Hippocampal formation (tissue), 2 donors: Measurements from ENCODE around the gene CROCC2.

Experiments
- DNase-seq, 2 donors: peaks; one replicate each; lab custom pipeline; 2025; lab: John Stamatoyannopoulos, UW

The CROCC2 gene

DNA sequence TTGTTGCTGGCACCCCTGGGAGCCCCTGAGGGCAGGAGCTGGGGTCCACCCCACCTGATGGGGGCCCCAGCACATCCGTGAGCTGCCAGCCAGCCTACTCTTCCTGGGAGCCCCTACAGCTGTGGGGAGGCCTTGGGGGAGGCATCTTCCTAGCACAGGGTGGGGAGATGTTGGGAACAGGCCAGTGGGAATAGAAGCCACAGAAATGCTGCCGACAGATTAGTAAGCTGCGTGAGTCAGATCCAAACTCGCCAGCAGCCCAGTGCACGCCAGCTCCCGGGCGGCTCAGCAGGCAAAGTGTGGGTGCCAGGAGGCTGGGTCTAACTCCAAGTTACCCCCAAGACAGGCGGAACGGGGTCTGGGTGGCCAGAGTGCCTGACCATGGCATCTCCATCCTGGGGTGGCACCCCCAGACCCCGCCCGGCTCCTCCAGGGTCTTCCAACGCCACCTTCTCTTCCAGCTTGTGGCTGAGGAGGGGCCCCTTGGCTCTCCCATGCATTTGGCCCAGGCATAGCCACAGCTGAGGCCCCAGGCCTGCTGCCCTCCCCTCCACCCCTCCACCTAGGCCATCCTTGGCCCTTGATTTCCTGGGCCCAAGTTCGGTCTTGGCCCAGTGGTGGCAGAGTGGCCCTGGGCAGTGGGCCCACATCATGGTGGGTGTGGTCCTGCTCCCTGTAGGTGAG lies 15.3 kb downstream of the CROCC2 start:
- no peak for DNase-seq

DNA sequence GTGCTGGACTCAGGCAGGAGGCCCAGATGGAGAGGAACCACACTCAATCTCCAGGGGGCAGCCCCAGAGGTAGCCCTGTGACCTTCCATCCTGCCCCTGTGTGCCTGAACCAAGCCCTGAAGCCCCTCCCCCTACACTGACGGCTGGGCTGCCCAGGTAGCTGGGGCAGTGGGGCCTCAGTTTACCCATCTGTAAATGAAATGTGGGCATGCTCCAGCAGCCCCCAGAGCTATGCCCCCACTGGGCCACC lies 15.8 kb downstream of the CROCC2 start:
- DNase-seq: no peak

DNA sequence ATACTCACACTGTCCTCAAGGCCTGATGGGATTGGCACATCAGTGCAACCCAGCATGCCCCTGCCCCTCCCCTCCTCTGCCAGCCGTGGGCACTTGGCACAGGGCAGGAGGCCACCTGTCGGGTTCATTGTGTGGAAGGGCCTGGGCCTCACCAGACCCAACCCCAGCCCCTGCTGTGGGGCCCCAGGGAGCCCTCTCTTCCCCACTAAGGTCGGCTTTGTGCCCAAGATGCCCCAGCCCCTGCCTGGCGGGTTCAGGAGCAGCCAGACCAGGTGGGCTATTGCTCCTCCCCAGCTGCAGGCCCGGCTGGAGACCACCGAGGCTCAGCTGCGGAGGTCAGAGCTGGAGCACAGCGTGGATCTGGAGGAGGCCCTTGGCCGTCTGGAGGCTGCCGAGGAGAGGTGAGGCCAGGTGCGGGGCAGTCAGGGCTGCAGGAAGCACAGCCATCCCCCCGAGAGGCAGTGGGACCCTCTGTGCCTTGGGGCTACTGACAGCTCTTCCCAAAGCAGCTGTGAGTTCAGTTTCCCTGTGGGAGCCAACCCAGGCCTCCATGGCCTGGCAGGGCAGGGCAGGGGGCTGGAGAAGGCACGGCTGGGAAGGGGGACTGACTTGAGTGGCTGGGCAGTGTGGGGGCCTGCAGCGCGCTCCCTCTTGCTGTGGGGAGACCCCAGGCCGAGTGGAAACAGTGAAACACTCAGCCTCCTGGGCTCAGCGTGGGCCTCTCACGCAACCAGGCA lies 16.3 kb downstream of the CROCC2 start:
- DNase-seq: no peak

DNA sequence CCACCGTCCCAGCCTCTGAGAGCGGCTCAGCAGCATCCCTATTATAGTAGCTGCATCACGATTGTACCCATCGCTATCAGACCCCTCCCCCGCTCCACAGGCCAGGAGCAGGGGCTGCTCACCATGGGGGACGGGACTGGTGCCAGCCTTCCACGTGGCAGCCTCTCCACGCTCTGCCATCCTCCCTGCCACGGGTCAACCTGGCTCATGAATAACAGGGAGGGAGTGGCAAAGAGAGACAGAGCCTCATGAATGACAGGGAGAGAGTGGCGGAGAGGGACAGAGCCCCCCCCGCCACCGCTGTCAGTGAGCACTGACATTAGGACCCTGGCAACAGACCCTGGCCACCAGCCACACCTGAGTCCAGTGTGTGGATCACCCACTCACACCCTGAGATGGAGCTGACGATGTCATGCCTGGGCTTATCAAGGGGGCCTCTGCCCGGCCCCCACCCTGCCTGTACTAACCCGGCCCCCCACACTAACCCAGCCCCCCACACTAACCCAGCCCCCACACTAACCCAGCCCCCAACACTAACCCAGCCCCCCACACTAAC lies 16.9 kb downstream of the CROCC2 start:
- DNase-seq: no peak

DNA sequence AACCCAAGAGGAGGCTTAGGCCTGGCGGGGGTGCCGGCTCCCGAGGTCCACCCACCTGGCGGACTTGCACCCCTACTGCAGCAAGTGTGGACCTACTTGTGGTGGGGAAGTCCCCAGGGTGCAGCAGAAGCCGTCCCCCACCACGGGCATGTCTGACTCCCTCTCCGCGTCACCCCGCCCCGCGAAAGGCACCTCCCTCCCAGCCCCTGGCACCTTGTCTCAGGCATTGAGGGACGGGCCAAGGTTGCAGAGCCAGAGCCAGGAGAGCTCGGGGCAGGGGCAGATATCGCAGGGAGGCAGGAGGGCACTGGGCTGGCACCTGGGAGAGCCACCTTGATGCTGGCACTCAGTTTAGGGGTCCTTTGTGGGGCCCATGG lies 19.0 kb downstream of the CROCC2 start:
- no peak for DNase-seq

DNA sequence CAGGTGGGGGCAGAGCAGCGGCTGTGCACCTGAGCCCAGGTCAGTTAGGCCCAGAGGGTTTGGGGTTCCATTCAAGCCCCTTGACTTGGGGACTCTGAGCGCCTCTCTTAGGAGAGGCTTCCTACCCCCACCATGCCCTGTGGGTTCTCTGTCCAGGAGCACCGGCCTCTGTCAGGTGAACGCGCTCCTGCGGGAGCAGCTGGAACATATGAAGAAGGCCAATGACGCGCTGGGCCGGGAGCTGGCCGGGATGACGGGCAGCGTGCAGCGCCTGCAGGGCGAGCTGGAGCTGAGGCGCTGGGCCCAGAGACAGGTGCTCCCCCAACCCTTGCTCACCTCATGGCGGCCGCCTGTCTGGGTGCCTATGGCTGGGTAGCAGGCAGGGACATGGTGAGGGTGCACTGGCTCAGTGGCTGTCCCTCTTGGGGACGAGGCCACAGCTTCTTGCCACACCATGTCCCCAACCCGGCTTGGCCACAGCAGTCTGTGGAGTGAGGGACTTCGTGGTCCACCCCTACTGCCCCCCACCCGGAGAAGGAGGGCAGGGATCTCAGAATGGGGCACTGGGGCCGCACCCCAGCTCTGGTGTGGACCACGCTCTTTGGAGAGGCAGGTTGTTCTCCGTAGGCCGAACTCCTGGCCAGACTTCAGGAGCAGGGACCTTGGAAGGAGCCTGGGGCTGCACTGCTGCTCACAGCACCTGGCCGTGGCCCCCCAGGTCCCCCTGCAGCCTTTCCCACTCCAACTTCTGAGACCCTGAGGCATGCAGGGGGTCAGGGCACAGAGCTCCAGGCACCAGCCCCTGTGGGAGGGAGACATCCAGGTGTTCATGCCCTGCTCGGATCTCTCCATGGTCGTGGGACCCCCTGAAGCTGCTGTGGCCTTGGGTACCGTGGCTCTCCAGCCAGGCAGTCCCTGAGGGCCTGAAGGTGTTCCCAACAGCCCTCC lies 19.7 kb downstream of the CROCC2 start:
- no peak for DNase-seq

DNA sequence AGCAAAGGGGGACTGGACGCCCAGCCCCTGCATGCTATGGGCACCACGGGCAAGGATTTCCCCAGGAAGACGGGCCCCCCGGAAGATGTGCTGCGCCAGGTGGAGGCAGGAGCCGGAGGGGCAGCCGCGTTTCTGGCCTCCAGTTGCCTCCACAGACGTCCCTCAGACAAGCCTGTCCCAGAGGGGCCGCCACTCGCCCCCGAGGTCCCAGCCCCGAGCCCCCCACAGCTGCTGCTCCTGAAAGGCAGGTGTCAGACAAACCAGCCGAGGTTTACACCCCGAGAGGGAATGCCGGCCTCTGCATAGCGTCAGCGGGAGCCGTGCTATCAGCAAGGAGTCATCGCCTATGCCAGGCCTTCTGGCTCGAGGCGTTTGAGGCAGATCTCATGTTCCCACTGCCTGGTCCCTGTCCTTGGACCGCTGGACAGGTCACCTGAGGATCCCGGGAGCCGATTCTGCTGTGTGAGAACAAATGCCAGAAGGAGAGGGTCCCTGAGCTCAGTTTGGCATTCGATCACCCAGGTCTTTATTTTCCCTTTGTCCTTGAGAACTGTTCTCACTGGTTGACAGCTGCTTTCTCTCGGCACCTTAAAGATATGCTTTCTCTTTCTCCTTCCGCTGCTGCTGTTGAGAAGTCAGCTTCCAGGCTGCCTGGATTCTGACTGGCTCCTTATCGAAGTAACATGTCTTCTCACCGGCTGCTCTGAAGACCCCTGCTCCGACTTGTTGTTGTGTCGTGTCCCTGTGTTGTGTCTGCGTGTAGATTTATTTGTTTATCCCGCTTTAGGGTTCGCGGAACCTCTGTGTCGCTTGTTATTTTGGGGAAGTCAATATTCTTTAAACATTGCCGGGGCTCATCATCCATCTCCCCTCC lies 20.6 kb downstream of the CROCC2 start:
- no peak for DNase-seq

DNA sequence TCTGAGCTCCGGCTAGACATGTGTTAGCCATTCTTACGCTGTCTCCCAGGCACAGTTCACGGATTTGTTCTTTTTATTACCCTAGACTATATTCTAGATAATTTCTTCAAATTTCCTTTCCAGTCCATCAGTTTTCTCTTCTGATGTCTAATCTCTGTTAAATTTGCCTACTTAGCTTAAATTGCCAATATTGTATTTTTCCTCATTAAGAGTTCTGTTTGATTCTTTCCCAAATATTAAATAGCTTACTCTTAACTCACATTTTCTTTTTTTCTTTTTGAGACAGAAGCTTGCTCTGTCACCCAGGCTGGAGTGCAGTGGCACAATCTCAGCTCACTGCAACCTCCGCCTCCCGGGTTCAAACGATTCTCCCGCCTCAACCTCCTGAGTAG lies 21.2 kb downstream of the CROCC2 start:
- DNase-seq: no peak

DNA sequence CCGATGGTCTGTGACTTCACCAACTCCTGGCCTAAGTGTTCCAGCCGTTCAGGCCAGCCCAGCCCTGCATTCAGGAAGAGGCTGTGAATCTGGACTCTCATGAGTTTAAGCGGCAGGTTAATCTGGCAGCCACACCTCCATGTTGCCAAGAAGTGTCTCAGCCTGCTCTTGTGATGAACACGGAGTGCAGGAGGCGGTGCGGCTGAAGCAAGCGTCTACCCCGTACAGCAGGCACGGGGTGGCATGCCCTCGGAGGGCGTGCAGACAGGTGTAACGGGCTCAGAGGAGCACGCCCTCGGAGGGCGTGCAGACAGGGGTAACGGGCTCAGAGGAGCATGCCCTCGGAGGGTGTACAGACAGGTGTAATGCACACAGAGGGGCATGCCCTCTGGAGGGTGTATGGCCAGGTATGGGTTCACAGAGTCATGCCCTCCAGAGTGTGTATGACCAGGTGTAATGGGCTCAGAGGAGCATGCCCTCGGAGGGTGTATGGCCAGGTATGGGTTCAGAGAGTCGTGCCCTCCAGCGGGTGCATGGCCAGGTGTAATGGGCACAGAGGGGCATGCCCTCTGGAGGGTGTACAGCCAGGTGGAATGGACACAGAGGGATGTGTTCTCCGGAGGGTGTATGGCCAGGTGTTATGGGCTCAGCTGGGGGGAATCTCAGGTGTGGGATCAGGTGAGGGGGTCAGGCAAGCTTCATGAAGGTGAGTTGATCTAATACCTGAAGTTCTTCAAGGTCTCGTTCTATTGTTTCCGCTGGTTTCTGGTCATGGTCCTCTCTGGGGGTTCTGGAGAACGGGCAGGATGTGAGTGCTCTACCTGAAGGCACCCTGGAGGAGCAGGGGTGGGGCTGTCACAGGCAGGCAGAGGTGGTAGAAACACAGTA lies 22.6 kb downstream of the CROCC2 start:
- no peak for DNase-seq

DNA sequence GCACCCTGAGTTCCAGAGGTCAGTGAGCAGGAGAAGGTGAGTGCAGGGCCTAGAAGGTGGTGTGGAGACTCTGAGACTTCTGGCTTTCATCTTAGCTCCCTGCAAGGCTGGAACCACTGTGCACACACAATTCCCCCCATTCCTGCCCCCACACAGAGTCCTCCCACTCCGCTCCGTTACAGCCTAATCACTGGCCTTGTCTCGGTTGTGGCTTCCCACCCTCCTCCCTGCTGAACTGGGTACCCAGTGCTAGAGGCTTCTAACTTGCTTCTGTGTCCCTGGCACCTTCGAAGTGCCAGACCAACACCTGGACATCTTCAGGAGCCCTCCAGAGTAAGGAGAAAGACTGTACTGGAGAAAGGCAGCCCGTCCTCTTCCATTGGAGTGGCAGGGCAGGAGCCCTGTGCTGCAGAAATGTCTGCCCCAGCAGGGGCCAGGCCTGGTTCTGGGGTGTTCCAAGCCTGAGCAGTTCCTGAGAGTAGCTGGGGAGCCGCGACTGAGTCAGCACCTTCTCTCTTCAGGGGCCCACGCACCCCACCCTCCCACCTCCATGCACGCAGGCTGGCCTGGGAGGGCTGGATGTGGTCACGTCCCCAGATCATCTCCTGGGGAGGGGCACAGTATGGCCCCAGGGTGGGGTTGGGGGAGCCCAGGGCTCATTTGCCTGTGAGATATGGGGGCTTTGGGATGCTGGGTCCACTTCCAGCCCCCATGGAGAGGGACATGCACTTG lies 23.4 kb downstream of the CROCC2 start:
- no peak for DNase-seq

DNA sequence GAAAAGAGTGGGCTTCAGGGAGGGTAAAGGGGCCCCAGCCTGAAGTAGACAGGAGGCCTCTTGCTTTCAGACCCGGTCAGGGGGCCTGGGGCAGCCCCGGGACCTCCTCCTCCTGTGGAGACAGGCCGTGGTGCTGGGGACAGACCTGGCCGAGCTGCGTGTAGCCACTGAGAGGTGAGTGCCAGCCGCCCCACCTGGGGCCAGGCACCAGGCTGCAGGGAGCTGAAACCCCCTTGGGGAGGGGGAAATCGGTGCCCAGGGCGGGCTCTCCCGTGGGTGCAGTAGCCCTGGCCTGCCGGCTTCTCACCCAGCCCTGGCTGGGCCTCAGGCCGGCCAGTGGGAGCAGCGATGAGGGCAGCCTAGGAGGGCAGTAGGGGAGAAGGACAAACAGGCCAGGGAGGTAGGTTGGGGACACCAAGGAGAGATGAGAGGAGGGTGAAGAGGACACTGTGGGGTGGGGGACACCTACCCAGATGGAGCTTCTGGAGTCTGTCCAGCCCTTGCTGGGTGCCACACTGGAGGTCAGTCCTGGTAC lies 24.0 kb downstream of the CROCC2 start:
- DNase-seq: no peak

DNA sequence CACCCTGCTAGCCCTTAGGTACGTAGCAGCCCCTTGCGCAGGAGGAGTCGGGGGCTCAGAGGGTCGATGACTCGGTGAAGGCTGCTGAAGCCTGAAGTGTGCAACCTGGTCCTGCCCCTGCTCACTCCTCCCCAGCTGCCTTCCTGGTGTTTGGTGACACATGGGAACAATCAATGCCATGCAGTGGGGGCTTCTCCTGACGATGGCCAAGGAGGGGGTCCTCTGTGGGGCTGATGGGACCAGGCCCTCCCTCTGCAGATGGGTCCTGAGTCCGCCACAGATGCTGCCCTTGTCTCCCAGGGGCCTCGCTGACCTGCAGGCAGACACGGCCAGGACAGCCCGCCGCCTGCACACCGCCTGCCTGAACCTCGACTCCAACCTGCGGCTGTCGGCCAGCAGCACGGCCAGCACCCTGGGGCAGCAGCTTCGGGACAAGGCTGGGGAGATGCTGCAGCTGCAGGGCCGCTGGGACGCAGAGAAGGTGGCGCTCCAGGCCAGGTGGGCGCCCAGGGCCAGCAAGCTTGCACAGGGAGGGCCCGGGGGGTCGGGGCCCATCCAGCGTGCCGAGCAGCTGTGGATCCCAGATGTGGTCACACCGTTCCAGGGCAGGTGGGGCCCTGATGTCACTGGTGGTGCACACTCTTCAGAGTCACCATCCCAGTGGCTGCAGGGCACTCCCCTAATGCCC lies 24.6 kb downstream of the CROCC2 start:
- DNase-seq: no peak

DNA sequence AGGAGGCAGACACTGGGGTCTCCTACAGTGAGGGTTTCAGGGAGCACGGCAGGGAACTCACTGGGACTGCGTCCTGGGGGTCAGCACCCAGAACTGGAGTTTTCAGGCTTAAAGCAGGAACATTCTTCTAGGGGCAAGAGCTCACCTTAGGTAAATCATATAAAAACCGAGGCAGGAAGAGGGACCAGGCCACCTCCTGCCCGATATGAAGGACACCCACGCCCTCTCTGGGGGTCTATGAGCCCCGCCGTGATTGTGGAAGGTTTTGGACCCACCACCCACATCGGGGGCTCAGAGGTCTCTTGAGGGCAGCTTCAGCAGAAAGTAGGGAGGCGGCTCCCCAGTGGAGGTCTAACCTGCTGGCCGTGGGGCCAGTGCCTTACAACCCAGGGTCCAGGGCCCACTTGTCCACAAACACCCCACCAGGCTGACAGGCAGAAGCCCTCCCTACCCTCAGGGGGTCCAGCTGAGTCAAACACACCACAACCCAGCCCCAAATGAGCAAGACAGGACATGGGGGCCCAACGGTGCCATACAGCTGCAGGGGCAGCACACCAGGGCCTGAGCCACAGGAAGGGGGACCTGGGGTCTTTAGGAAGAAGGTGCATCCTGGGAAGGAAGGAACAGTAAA lies 25.3 kb downstream of the CROCC2 start:
- DNase-seq: no peak

DNA sequence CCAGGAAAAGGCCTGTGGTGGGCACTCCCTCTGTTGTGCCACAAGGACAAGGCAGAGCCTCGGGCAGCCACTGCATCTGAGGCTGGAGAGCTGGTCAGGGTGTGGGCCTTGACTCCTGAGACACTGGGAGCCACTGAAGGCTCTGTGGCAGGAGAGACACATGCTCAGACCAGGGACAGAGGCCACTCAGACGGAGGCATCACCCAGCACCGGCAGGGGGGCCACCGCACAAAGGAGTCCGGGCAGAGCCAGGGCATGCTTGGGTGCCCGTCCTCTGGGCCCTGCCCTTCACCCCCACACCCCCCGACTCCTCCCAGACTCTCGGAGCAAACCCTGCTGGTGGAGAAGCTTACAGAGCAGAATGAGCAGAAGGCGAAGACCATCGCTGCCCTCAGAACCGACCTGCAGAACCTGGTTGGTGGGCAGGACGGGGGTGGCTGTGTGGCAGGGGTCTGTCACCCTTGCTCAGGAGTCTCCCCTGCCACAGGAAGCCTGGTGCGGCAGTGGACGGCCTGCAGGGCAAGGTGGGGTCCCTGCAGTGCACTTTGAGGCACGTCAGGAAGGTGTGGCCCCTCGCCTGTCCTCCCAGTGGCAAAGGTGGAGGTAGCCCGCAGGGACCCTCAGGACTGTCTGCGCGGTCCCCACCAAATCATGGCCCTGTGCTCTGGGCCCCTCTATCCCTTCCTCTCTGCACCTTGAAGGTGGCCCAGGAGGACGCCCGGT lies 26.0 kb downstream of the CROCC2 start:
- no peak for DNase-seq

DNA sequence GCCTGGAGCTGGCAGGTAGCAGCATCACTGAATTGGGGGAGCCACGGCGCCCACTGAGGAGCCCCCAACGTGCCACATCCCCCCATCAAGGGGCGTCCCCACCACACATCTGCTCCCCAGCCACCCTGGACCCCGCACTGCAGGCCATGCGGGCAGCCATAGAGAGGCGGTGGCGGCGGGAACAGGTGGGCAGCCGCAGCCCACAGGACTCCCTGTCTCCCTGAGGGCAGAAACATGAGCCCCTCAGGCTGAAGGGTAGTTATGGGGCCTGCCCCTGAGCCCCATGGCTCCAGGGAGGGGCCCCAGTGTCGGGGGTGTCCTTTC lies 26.6 kb downstream of the CROCC2 start:
- no peak for DNase-seq

DNA sequence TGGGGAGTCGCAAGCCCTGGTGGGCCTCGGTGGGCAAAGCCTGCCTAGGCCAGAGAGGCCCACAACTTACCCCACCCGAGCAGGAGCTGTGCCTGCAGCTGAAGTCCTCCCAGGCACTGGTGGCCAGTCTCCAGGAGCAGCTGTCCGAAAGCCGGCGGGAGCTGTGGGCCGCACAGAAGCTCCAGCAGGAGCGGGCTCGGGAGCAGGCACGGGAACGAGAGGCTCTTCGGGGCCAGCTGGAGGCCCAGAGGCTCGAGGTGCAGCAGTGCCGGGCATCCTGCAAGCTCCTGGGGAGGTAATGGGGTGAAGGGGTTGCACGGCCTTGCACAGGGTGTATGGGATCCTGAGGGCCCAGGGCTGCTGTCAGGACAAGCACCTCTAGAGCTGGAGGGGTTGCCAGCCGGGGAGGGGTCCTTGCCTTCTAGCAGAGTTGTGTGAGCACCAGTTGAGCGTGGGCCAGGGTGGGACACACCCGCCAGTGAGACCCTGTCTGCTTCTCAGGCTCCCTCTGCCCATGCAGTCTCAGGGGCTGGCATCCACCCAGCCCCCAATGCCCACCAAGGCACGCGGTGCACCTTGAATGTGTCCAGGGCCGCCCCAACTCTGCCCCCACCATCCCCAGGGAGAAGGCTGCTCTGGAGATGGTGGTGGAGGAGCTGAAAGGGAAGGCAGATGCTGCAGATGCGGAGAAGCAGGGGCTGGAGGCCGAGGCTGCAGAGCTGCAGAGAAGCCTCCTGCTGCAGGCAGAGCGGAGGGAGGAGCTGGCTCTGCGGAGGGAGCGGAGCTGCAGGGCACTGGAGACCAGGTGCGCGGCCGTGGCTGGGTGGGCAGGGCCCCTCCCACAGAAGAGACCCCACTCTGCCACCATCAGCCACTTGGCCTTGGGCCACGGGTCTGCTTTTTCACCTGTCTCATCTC lies 27.2 kb downstream of the CROCC2 start:
- no peak for DNase-seq
